Neural progenitor cell (in vitro differentiated cells): Measurements from ENCODE around the gene STK32B. TPM values are rescaled to one million over a fixed set of nuclear protein-coding genes. Genes with fewer than 3 reads are reported as not detected.

Experiments
- DNase-seq: peaks from one replicate; pipeline ENCODE4 v3.0.0-alpha.2; 2016; ENCODE audit warnings: low spot score
- H2AFZ ChIP-seq: fragments of 200-600 bp; sonication (generic); replicated peaks from 2 replicates; pipeline ENCODE4 v1.6.1; 2016; ENCODE audit warnings: antibody characterized with exemption
- H3F3A ChIP-seq: fragments of 200-600 bp; sonication (generic); 2 replicates; pipeline ENCODE4 v1.6.1; 2016; ENCODE audit warnings: antibody characterized with exemption, low read depth
- H3K27ac ChIP-seq: fragments of 200-600 bp; sonication (generic); 2 replicates; pipeline ENCODE4 v1.5.1; 2016; ENCODE audit warnings: mild to moderate bottlenecking
- H3K27me3 ChIP-seq: fragments of 200-600 bp; sonication (generic); 2 replicates; pipeline ENCODE4 v1.6.1; 2016; ENCODE audit warnings: mild to moderate bottlenecking, moderate library complexity
- H3K36me3 ChIP-seq: fragments of 200-600 bp; sonication (generic); 2 replicates; pipeline ENCODE4 v1.5.1; 2016
- H3K4me1 ChIP-seq: fragments of 200-600 bp; sonication (generic); 2 replicates; pipeline ENCODE4 v1.6.1; 2016; ENCODE audit warnings: mixed run types
- H3K4me2 ChIP-seq: fragments of 200-600 bp; sonication (generic); 2 replicates; pipeline ENCODE4 v1.6.1; 2016
- H3K4me3 ChIP-seq: fragments of 200-600 bp; sonication (generic); 2 replicates; pipeline ENCODE4 v1.5.1; 2016
- H3K79me2 ChIP-seq: fragments of 200-600 bp; sonication (generic); 2 replicates; pipeline ENCODE4 v1.6.1; 2016; ENCODE audit warnings: low read depth
- H3K9ac ChIP-seq: fragments of 200-600 bp; sonication (generic); 2 replicates; pipeline ENCODE4 v1.6.1; 2016
- H3K9me3 ChIP-seq: fragments of 200-600 bp; sonication (generic); 2 replicates; pipeline ENCODE4 v1.5.1; 2016; ENCODE audit warnings: low read depth
- H4K20me1 ChIP-seq: fragments of 200-600 bp; sonication (generic); 2 replicates; pipeline ENCODE4 v1.6.1; 2016; ENCODE audit warnings: low read depth
- H3K27ac Mint-ChIP-seq: 3 replicates; pipeline ENCODE4 v1.8.0; 2021; ENCODE audit warnings: mixed read lengths
- H3K27me3 Mint-ChIP-seq: 2 replicates; pipeline ENCODE4 v1.8.0; 2022; ENCODE audit warnings: low read depth, mild to moderate bottlenecking, inconsistent platforms, moderate library complexity, mixed read lengths; ENCODE audit not compliant: insufficient read depth
- H3K36me3 Mint-ChIP-seq: 3 replicates; pipeline ENCODE4 v1.8.0; 2021; ENCODE audit warnings: mixed read lengths
- H3K4me1 Mint-ChIP-seq: 3 replicates; pipeline ENCODE4 v1.8.0; 2021; ENCODE audit warnings: mixed read lengths
- H3K4me3 Mint-ChIP-seq: 3 replicates; pipeline ENCODE4 v1.8.0; 2021; ENCODE audit warnings: mild to moderate bottlenecking, moderate library complexity, mixed read lengths
- H3K9me3 Mint-ChIP-seq: 3 replicates; pipeline ENCODE4 v1.8.0; 2020; ENCODE audit warnings: mixed read lengths
- EZH2 ChIP-seq: fragments of 200-600 bp; sonication (generic); IDR thresholded peaks from 2 replicates; pipeline ENCODE4 v1.6.1; 2017; ENCODE audit warnings: antibody characterized with exemption, mild to moderate bottlenecking, moderate library complexity
- EZH2phosphoT487 ChIP-seq: fragments of 200-600 bp; sonication (generic); IDR thresholded peaks from 2 replicates; pipeline ENCODE4 v1.6.1; 2017; ENCODE audit warnings: antibody characterized with exemption
- total RNA-seq: library from RNA; depleted of rRNA; stranded (reverse); fragments of >200 nt; gene quantifications from 2 replicates; pipeline ENCODE4 v1.2.3, GENCODE V29; 2015; ENCODE audit warnings: low replicate concordance
- TF ChIP-seq, protein P1 (sequence below): fragments of 200-600 bp; sonication (generic); IDR thresholded peaks from 2 replicates; pipeline ENCODE4 v1.5.1; 2017; ENCODE audit warnings: antibody characterized with exemption, mild to moderate bottlenecking

Gene STK32B
- total RNA-seq, 1 donor from 2014 or later: 2.5 TPM

DNA sequence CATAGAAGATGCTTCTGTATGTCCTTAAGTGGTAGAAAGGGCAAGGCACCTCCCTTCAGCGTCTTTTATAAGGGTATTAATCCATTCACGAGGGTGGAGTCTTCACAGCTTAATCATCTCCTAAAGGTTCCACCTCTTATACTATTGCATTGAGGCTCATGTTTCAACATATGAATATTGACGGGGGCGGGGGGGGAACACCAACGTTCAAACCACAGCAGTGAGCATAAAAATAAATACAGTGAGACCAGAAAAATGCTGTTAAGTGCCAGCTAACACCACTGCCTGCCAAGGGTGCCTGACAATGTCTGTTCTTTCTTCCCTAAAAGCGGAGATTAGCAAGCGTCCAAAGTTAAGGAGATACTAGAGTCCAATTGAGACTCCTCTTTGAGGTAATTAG is 323.3 kb downstream of the STK32B start:
- no peak for TF ChIP-seq EZH2
- TF ChIP-seq EZH2phosphoT487: no peak
- TF ChIP-seq, protein P1, sequence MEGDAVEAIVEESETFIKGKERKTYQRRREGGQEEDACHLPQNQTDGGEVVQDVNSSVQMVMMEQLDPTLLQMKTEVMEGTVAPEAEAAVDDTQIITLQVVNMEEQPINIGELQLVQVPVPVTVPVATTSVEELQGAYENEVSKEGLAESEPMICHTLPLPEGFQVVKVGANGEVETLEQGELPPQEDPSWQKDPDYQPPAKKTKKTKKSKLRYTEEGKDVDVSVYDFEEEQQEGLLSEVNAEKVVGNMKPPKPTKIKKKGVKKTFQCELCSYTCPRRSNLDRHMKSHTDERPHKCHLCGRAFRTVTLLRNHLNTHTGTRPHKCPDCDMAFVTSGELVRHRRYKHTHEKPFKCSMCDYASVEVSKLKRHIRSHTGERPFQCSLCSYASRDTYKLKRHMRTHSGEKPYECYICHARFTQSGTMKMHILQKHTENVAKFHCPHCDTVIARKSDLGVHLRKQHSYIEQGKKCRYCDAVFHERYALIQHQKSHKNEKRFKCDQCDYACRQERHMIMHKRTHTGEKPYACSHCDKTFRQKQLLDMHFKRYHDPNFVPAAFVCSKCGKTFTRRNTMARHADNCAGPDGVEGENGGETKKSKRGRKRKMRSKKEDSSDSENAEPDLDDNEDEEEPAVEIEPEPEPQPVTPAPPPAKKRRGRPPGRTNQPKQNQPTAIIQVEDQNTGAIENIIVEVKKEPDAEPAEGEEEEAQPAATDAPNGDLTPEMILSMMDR: no peak
- H3K4me1 ChIP-seq: no peaks in the 10 kb centered on the region
- no peaks in the 10 kb centered on the region for H3K27me3 ChIP-seq
- H3K36me3 Mint-ChIP-seq: no peaks in the 10 kb centered on the region
- no peaks in the 10 kb centered on the region for H3K79me2 ChIP-seq
- DNase-seq: no peak
- no peaks in the 10 kb centered on the region for H3F3A ChIP-seq
- no peaks in the 10 kb centered on the region for H3K36me3 ChIP-seq
- H3K4me2 ChIP-seq: no peak overlapping the region
- no peak overlapping the region for H3K4me3 Mint-ChIP-seq
- no peak overlapping the region for H3K9ac ChIP-seq
- H3K9me3 Mint-ChIP-seq: peaks cover 2% of the 10 kb centered on the region
- H3K4me3 ChIP-seq: no peak overlapping the region
- H3K27ac ChIP-seq: no peak overlapping the region
- H2AFZ ChIP-seq: no peak overlapping the region
- no peak overlapping the region for H3K27ac Mint-ChIP-seq
- H4K20me1 ChIP-seq: no peaks in the 10 kb centered on the region
- peaks cover 4% of the 10 kb centered on the region for H3K27me3 Mint-ChIP-seq
- H3K9me3 ChIP-seq: no peaks in the 10 kb centered on the region
- H3K4me1 Mint-ChIP-seq: no peaks in the 10 kb centered on the region

DNA sequence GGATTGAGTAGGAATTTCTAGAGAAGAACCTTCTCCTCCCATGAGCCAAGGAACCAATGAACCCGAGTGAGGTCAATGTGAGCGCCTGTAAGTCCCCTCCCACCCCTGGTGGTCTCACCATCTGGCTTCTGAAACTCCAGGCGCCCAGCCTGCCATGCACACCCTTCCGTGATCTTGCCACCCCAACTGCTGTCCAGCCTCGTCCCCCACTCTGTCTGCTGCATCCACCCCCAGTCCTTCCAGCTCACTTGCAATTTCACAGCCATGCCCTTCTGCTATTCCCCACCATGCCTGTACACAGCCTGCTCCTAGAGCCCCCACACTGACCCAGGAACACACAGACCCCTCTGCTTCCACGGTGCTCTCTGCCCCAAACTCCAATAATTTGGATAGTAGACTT is 323.7 kb downstream of the STK32B start:
- no peaks in the 10 kb centered on the region for H4K20me1 ChIP-seq
- no peaks in the 10 kb centered on the region for H3F3A ChIP-seq
- no peaks in the 10 kb centered on the region for H3K36me3 ChIP-seq
- H3K36me3 Mint-ChIP-seq: no peaks in the 10 kb centered on the region
- no peaks in the 10 kb centered on the region for H3K4me1 ChIP-seq
- H3K27ac ChIP-seq: no peak overlapping the region
- no peak overlapping the region for H3K27ac Mint-ChIP-seq
- no peaks in the 10 kb centered on the region for H3K4me1 Mint-ChIP-seq
- H3K9me3 Mint-ChIP-seq: peaks cover 2% of the 10 kb centered on the region
- no peak for DNase-seq
- H3K4me3 ChIP-seq: no peak overlapping the region
- H3K9me3 ChIP-seq: no peaks in the 10 kb centered on the region
- no peak overlapping the region for H3K4me3 Mint-ChIP-seq
- H2AFZ ChIP-seq: no peak overlapping the region
- no peak overlapping the region for H3K9ac ChIP-seq
- TF ChIP-seq, protein P1: no peak
- no peak for TF ChIP-seq EZH2phosphoT487
- TF ChIP-seq EZH2: no peak
- H3K79me2 ChIP-seq: no peaks in the 10 kb centered on the region
- H3K27me3 ChIP-seq: no peaks in the 10 kb centered on the region
- H3K4me2 ChIP-seq: no peak overlapping the region
- H3K27me3 Mint-ChIP-seq: peaks cover 4% of the 10 kb centered on the region

DNA sequence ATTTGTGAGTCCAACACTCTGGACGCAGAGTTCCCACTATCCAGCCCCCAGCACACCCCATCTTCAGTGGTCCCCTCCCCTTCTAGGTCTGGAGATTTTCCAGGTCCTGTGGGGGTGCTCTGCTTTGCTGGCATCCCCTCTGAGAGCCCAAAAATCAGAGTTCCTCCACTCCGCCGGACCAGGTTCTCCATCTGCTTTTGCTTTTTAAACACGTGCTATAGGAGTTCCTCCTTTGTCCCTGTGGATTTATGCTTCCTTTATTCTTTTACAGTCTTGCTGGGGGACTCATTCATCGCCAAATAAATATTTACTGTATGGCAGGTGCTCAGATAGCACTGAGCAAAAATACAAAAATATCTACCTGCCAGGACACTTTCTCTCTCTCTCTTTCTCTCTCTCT is 324.7 kb downstream of the STK32B start:
- Histone ChIP-seq H3F3A (no peaks in the 10 kb centered on the region), H4K20me1 (no peaks in the 10 kb centered on the region), H3K4me3 (no peak overlapping the region), H3K36me3 (no peaks in the 10 kb centered on the region), H3K27me3 (no peaks in the 10 kb centered on the region), H2AFZ (no peak overlapping the region), H3K27ac (no peak overlapping the region), H3K9ac (no peak overlapping the region), H3K79me2 (no peaks in the 10 kb centered on the region), H3K4me1 (no peaks in the 10 kb centered on the region), H3K4me2 (no peak overlapping the region), H3K9me3 (no peaks in the 10 kb centered on the region)
- DNase-seq: no peak
- TF ChIP-seq EZH2 (no peak), EZH2phosphoT487 (no peak)
- TF ChIP-seq, protein P1: no peak
- H3K27ac Mint-ChIP-seq: no peak overlapping the region
- no peak overlapping the region for H3K4me3 Mint-ChIP-seq
- H3K9me3 Mint-ChIP-seq: peaks cover 2% of the 10 kb centered on the region
- no peaks in the 10 kb centered on the region for H3K36me3 Mint-ChIP-seq
- no peaks in the 10 kb centered on the region for H3K4me1 Mint-ChIP-seq
- peaks cover 4% of the 10 kb centered on the region for H3K27me3 Mint-ChIP-seq

DNA sequence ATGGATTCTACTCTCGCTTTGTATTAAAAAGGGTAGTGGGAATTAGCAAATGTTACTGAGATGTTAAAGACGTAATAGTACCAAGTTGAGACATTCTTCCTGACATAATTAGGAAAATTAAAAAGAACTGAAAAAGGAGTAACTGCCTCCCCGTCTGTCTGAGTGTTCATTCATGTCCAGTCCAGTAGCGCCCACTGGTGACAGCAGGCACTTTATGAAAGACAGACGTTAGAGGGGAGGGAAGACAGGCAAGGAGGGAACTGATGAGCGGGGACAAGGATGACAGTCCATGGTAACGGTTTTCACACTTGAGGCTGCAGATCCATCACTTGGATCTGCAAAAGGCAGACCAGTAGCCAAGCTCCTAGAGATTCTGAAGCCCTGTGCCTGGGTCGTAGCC is 326.7 kb downstream of the STK32B start:
- DNase-seq: peak; percentile 15
- Histone ChIP-seq H3K9me3 (no peaks in the 10 kb centered on the region), H3K36me3 (no peaks in the 10 kb centered on the region), H3K79me2 (no peaks in the 10 kb centered on the region), H4K20me1 (no peaks in the 10 kb centered on the region), H3K27ac (no peak overlapping the region), H2AFZ (no peak overlapping the region), H3K4me3 (no peak overlapping the region), H3K9ac (no peak overlapping the region), H3K27me3 (no peaks in the 10 kb centered on the region), H3K4me2 (no peak overlapping the region), H3K4me1 (no peaks in the 10 kb centered on the region), H3F3A (no peaks in the 10 kb centered on the region)
- peaks cover 4% of the 10 kb centered on the region for H3K27me3 Mint-ChIP-seq
- H3K4me3 Mint-ChIP-seq: peak overlapping the region; percentile 48
- peaks cover 2% of the 10 kb centered on the region for H3K9me3 Mint-ChIP-seq
- no peaks in the 10 kb centered on the region for H3K4me1 Mint-ChIP-seq
- H3K27ac Mint-ChIP-seq: no peak overlapping the region
- TF ChIP-seq EZH2phosphoT487 (no peak), EZH2 (no peak)
- TF ChIP-seq, protein P1: peak; percentile 39
- H3K36me3 Mint-ChIP-seq: no peaks in the 10 kb centered on the region
